Activated naive CD8-positive, alpha-beta T cell treated with anti-CD3 and anti-CD28 coated beads for 36 hours (primary cell): ENCODE results near the gene LEKR1. TPM values are rescaled to one million over a fixed set of nuclear protein-coding genes. Genes with fewer than 3 reads are reported as not detected.

Source experiments
- DNase-seq: peaks from one replicate; pipeline ENCODE4 v3.0.0; 2021
- H3K27ac Mint-ChIP-seq: one replicate; pipeline ENCODE4 v1.8.0; 2022; ENCODE audit warnings: mild to moderate bottlenecking, moderate library complexity, mixed read lengths
- H3K27me3 Mint-ChIP-seq: one replicate; pipeline ENCODE4 v1.8.0; 2022; ENCODE audit warnings: mild to moderate bottlenecking, mixed read lengths
- H3K36me3 Mint-ChIP-seq: one replicate; pipeline ENCODE4 v1.8.0; 2021; ENCODE audit warnings: mild to moderate bottlenecking, mixed read lengths
- H3K4me1 Mint-ChIP-seq: one replicate; pipeline ENCODE4 v1.8.0; 2021; ENCODE audit warnings: mixed read lengths
- H3K4me3 Mint-ChIP-seq: one replicate; pipeline ENCODE4 v1.8.0; 2022; ENCODE audit warnings: mild to moderate bottlenecking, moderate library complexity, mixed read lengths
- H3K9me3 Mint-ChIP-seq: one replicate; pipeline ENCODE4 v1.8.0; 2022; ENCODE audit warnings: mixed read lengths
- total RNA-seq, 2 experiments: library from RNA; stranded (reverse); gene quantifications; one replicate each; pipeline ENCODE4 v1.2.3, GENCODE V29; 2021

LEKR1 gene
- total RNA-seq, 2 experiments from 2014 or later = 0.74 to 2.4 TPM

DNA sequence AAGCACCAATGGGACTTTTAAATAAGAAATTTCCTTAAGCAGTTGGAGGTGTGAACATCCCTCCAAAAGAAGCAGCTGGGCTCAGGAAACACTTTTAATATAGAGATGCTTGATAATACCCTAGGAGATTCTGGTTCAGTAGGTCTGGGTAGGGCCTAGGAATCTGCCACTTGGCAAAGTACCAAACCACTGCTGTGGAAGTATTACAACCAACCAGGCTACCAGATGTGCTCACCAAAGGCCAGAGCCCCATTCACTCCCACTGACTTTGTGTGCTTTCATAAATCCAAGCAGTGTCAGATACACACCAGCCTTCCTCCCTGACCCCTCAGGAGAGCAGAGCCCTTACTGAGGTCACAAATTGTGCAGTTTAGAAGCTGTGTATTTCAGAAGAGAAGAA lies 171.2 kb downstream of the LEKR1 start:
- H3K4me1 Mint-ChIP-seq = no peaks in the 10 kb centered on the region
- H3K27me3 Mint-ChIP-seq = no peaks in the 10 kb centered on the region
- H3K9me3 Mint-ChIP-seq = no peaks in the 10 kb centered on the region
- H3K4me3 Mint-ChIP-seq = no peak overlapping the region
- no peak for DNase-seq
- no peak overlapping the region for H3K27ac Mint-ChIP-seq
- H3K36me3 Mint-ChIP-seq = no peaks in the 10 kb centered on the region

DNA sequence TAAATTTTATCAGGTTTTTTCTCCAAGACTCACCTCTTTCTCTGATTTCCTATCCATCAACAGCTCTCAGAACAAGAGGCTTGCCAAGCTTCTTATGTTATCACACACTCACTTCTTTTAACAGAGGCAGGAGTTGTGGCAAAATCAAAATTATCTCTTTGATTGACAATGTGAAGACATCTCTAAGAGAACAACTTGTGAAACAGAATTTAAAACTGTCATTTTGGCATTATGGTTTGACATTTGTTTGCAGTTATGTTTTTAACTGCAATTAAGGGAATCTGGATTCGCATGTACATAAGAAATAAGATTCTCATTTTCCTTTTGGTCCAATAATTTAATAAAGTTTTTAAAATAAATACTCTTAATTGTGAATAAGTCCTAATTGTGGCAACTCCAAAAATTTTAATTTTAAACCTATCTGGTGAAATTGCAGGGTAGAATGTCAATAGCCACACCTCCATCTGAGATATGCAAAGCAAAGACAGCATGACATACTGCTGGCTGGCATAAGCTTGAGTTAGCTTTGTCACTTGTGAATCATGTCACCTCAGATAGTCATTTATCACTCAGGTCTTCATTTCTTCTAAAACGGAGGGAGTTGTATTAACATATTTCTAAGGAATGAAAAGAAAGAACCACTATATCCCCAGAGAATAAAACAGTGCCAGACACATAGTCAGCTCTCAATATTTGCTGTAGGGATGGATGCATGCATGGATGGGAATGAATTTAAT lies 175.2 kb downstream of the LEKR1 start:
- Mint-ChIP-seq H3K4me1 (no peaks in the 10 kb centered on the region), H3K9me3 (peaks cover 3% of the 10 kb centered on the region), H3K27ac (no peak overlapping the region), H3K27me3 (no peaks in the 10 kb centered on the region), H3K4me3 (no peak overlapping the region), H3K36me3 (peaks cover 2% of the 10 kb centered on the region)
- DNase-seq = no peak

DNA sequence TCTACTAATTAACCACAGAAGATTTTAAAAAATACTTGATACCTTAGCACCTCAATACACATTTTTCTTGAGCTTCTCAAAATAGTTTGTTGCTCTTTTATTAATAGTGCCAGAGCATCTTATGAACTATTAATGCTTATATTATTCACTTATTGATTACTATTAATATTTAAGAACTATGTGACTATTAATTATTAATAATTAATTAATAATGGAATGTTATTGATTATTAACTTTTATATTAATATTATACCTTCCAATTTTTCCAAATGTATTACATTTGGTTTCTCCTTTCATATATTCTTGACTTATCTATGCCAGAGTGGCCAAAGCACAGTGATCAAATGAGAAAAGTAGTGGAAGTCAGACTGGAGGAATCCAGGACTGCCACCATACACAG lies 195.5 kb downstream of the LEKR1 start:
- H3K9me3 Mint-ChIP-seq = no peaks in the 10 kb centered on the region

DNA sequence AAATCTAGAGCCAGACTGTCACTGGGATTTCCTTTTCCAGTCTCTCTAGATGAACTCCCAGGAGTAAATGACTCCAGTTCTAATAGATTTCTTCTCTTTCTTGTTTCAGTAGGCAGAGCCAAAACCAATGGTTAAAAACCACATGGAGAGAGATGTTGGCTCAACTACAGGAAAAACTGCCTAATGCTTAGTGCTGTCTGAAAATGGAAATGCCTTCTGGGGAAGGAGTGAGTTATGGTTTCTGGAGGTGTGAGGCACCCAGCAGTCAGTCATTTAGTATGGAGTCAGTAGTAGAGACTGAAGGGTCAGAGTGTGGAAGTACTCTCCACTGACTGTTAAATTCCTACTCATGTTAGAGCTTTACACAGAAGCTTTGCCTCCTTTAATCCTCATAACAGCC lies 197.1 kb downstream of the LEKR1 start:
- Mint-ChIP-seq H3K27me3 (no peaks in the 10 kb centered on the region), H3K27ac (no peak overlapping the region), H3K9me3 (no peaks in the 10 kb centered on the region), H3K4me3 (no peak overlapping the region), H3K36me3 (no peaks in the 10 kb centered on the region), H3K4me1 (peaks cover 5% of the 10 kb centered on the region)
- DNase-seq = no peak

More for the DNA sequence above, 195.5 kb downstream of the LEKR1 start:
- DNase-seq = no peak
- Mint-ChIP-seq H3K4me3 (no peak overlapping the region), H3K4me1 (peaks cover 2% of the 10 kb centered on the region), H3K27me3 (no peaks in the 10 kb centered on the region), H3K36me3 (no peaks in the 10 kb centered on the region), H3K27ac (no peak overlapping the region)

DNA sequence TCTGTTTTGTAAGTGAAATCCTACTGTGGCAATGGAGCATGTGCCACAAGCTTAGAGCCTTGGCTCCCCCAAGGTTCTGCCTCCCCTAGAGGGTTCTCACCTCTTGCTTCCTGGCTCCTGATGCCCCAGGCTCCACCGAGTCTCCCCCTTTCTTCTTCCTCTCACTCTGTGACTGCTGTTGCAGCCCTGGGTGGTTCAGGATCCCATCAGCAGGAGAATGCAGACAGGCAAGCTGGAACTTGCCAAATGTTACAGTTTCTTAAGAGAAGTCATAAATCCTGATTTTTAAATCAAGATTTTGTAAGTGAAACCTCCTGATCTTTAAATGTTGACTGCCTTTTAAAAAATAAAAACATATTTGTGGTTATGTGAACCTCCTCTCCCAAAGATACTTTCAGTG lies 199.9 kb downstream of the LEKR1 start:
- Mint-ChIP-seq H3K9me3 (peaks cover 2% of the 10 kb centered on the region), H3K27me3 (peaks cover 12% of the 10 kb centered on the region), H3K36me3 (no peaks in the 10 kb centered on the region), H3K4me3 (no peak overlapping the region), H3K4me1 (peaks cover 6% of the 10 kb centered on the region), H3K27ac (no peak overlapping the region)
- DNase-seq = no peak

DNA sequence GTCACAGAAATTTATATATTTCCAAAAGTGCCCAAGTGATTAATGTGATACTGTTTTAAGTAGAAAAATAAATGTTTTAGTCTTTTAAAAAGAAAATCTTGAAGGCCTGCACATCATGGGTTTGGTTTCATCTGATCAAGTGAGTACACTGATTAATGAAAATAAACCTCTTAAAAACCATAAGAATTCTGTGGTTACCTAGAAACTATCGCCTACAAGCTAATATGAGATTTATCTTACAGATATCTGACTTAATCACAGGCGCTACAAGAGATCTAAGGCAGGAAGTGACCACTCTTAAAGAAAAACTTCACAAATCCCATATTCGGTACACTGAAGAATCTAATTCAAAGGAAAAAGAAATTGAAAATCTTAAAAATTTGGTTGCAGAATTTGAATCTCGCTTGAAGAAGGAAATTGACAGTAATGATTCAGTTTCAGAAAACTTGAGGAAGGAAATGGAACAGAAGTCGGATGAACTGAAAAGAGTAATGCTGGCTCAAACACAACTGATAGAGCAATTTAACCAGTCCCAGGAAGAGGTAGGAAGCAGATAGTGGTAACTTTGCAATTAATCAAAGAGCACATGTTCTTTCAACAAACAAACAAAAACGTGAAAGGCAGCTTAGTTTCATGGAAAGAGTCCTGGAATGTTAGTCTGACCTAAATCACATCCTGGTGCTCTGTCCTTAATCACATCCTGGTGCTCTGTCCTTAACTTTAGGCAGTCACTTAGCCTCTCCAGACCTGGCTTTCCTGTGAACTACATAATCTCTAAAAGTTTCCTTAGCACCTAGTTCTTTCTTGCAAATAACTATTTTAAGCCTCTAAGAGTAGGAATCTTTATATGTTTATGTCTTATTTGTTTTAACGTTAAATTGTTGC lies 201.9 kb downstream of the LEKR1 start:
- peaks cover 4% of the 10 kb centered on the region for H3K4me1 Mint-ChIP-seq
- DNase-seq = no peak
- peaks cover 2% of the 10 kb centered on the region for H3K9me3 Mint-ChIP-seq
- H3K27ac Mint-ChIP-seq = no peak overlapping the region
- no peak overlapping the region for H3K4me3 Mint-ChIP-seq
- peaks cover 16% of the 10 kb centered on the region for H3K27me3 Mint-ChIP-seq
- H3K36me3 Mint-ChIP-seq = no peaks in the 10 kb centered on the region

DNA sequence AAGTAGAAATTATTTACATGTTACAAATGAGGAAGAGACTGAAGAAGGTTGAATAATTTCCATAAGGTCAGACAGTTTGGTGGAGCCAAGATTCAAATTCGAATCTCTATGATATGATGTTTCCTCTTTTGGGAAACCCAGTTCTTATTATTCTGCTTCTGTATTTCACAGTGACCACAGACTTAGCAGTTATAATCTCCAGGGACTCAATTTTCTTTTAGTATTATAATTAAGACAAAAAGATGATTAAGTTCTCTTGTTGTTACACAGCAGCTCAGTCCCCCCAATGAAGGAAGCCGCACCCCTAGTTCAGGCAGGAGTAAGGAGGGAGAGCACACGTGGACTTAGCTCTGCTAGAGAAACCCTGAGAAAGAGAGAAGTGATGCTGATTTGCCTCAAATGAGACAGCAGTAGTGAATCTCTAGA lies 203.2 kb downstream of the LEKR1 start:
- Mint-ChIP-seq H3K27me3 (peaks cover 16% of the 10 kb centered on the region), H3K27ac (no peak overlapping the region), H3K9me3 (peaks cover 2% of the 10 kb centered on the region), H3K4me1 (peaks cover 4% of the 10 kb centered on the region), H3K36me3 (no peaks in the 10 kb centered on the region), H3K4me3 (no peak overlapping the region)
- no peak for DNase-seq

DNA sequence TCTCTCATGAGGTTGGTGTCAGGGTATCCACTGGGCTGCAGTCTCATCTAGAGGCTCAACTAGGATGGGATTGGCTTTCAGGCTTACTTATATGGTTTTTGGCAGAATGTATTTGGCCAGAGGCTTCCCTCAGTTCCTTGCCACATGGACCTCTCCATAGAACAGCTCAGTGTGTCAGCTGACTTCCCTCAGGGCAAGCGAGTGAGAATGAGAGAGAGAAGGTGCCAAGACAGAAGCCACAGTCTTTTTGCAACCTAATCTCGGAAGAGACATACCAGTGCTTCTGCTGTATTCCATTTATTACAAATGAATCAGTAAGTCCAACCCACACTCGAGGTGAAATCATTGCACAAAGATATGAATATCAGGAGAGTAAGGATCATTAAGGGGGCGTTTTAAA lies 204.6 kb downstream of the LEKR1 start:
- peaks cover 18% of the 10 kb centered on the region for H3K27me3 Mint-ChIP-seq
- no peak overlapping the region for H3K27ac Mint-ChIP-seq
- no peak overlapping the region for H3K4me3 Mint-ChIP-seq
- no peak for DNase-seq
- peaks cover 2% of the 10 kb centered on the region for H3K9me3 Mint-ChIP-seq
- H3K36me3 Mint-ChIP-seq = no peaks in the 10 kb centered on the region
- H3K4me1 Mint-ChIP-seq = peaks cover 4% of the 10 kb centered on the region

DNA sequence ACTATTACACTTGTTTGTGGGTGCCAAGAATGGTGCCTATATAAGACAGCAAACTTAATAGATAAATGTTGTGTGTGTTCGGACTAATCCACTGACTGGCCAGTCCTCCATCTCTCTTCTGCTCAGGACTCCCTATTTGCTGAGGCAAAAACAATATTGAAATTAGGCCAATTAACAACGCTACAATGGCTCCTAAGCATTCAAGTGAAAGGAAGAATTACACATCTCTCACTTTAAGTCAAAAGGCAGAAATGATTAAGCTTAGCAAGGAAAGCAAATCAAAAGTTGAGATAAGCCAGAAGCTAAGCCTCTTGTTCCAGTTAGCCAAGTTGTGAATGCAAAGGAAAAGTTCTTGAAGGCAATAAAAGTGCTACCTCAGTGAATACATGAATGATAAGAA lies 206.8 kb downstream of the LEKR1 start:
- peaks cover 3% of the 10 kb centered on the region for H3K4me1 Mint-ChIP-seq
- DNase-seq = no peak
- H3K9me3 Mint-ChIP-seq = peaks cover 2% of the 10 kb centered on the region
- no peaks in the 10 kb centered on the region for H3K36me3 Mint-ChIP-seq
- H3K4me3 Mint-ChIP-seq = no peak overlapping the region
- H3K27ac Mint-ChIP-seq = no peak overlapping the region
- peaks cover 27% of the 10 kb centered on the region for H3K27me3 Mint-ChIP-seq

DNA sequence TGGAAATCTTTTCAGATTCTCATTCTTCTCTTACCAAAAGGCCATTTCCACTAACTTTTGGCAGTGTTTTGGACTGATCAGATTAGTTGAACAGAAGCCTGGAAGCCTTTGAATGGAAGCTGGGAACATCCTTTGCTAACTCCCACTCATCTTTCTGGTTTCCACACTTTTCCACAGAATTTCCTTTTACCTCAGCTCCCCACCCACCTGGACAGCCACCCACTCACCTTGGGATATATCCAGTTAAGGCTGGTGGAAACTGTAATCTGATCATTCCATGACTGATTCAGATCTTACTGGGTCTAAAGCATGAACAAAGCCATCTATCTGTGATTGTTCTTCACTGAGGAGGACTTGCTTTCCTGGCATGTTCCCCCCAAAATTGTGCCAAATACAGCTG lies 214.3 kb downstream of the LEKR1 start:
- Mint-ChIP-seq H3K27me3 (peaks cover 26% of the 10 kb centered on the region), H3K36me3 (no peaks in the 10 kb centered on the region), H3K4me1 (no peaks in the 10 kb centered on the region), H3K4me3 (no peak overlapping the region), H3K27ac (no peak overlapping the region), H3K9me3 (no peaks in the 10 kb centered on the region)
- no peak for DNase-seq

DNA sequence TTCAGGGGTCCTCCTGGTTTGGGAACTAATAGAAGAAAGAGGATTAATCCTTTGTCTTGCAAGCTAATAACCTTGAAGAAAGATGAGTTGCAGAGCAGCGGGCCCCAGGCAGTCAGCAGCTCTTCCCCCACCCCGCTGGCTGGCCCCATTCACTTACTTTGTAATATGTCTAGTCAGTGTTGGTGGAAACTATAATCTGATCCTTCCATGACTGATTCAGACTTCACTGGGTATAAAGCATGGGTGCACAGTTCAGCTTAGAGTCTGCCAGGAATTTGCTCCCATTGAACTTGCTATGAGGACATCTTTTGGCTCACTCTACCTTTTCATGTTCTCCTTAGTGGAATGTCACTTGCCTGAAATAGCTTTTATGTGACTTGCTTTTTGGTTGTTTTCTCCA lies 216.1 kb downstream of the LEKR1 start:
- Mint-ChIP-seq H3K9me3 (no peaks in the 10 kb centered on the region), H3K4me1 (no peaks in the 10 kb centered on the region), H3K27me3 (peaks cover 18% of the 10 kb centered on the region), H3K36me3 (no peaks in the 10 kb centered on the region), H3K27ac (no peak overlapping the region), H3K4me3 (no peak overlapping the region)
- no peak for DNase-seq

DNA sequence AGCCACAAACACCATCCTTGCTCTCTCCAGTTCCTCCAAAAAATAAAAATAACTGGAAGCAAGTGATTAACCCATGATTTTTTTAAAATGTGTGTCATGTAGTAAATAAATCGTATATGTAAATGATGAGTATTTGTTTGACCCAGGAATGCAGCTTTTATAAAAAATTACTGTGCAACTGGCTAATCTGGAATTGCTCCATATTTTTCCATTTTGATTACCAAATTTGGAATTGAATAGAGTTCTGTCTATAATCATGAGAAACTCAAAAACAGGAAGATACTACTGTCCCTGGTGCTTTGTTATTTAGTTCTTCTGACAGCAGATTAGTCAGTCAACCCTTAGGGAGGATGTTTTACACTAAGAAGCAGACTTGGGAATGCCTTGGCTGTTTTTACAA lies 217.6 kb downstream of the LEKR1 start:
- no peak for DNase-seq
- Mint-ChIP-seq H3K27ac (no peak overlapping the region), H3K36me3 (no peaks in the 10 kb centered on the region), H3K9me3 (no peaks in the 10 kb centered on the region), H3K4me1 (no peaks in the 10 kb centered on the region), H3K4me3 (no peak overlapping the region), H3K27me3 (peaks cover 18% of the 10 kb centered on the region)

DNA sequence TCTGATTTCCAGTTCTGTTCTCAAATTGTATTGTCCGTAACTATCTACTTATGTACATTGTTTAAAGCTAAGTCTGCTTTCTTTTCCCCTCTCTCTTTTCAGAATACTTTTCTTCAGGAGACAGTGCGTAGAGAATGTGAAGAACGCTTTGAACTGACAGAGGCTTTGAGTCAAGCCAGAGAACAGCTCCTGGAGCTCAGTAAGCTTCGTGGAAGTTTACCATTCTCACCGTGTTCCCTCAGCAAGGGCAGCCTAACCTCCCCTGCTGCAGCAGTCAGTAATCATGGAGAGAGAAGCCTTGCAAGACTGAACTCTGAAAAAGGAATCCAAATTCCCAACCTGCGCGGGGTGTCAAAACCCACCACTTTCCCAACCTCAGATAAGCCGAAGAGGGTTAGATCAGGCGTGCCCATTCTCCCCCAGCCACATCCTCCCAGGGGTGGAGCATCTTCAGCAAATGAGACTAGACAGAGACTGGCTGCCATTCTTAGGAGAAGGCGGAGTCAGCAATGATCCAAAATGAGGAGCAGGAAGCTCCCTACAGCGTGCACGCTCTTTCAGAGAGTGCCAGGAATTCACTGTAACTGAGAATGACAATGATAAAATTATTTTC lies 219.2 kb downstream of the LEKR1 start:
- H3K36me3 Mint-ChIP-seq = no peaks in the 10 kb centered on the region
- DNase-seq = no peak
- H3K4me1 Mint-ChIP-seq = no peaks in the 10 kb centered on the region
- H3K27ac Mint-ChIP-seq = no peak overlapping the region
- H3K4me3 Mint-ChIP-seq = no peak overlapping the region
- no peaks in the 10 kb centered on the region for H3K9me3 Mint-ChIP-seq
- peaks cover 18% of the 10 kb centered on the region for H3K27me3 Mint-ChIP-seq

DNA sequence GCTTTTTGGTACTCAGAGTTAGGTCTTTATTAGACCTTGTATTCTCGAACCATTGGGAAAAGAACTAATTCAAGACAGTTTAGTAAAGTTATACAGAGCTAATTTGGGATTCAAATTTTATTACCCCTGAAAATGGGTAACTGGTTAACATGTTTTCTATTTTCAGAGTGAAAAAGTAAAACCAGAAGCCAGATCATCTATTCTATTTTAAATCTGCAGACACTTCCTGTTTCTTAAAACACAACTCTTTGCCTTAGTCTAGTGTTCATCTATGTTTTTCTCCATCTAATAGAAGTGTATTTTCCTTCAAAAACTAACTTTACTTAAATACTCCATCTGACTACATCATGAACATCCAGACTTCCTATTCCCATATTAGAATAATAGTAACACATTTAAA lies 220.4 kb downstream of the LEKR1 start:
- Mint-ChIP-seq H3K4me3 (no peak overlapping the region), H3K27me3 (peaks cover 10% of the 10 kb centered on the region), H3K27ac (no peak overlapping the region)

DNA sequence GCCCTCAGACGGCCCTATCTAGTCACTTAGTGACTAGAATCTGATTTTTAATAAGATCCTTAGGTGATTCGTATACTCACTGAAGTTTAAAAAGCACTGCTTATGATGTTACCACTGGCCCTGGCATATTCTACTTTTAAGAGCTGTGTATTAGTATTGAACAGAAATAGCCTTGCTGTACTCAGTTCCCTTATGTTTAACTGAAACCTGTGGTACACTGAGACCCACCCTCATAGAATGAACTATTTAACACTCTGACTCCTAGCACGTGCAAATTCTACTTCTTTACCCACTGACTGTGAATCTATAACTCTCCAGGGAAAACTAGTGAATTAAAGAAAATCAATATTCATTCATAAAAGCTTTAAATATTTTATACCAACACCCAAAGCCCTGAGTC lies 224.9 kb downstream of the LEKR1 start:
- Mint-ChIP-seq H3K36me3 (no peaks in the 10 kb centered on the region), H3K27me3 (no peaks in the 10 kb centered on the region), H3K4me3 (no peak overlapping the region), H3K9me3 (no peaks in the 10 kb centered on the region), H3K27ac (no peak overlapping the region), H3K4me1 (no peaks in the 10 kb centered on the region)
- DNase-seq = no peak

More for the DNA sequence above, 220.4 kb downstream of the LEKR1 start:
- DNase-seq = no peak
- no peaks in the 10 kb centered on the region for H3K4me1 Mint-ChIP-seq
- no peaks in the 10 kb centered on the region for H3K36me3 Mint-ChIP-seq
- no peaks in the 10 kb centered on the region for H3K9me3 Mint-ChIP-seq
